EH (cell line): ENCODE data around the gene RIMS1.
A peak's percentile ranks its signal among the peaks of the same experiment; 100 is the strongest.

Experiments
- DNase-seq: peaks from one replicate; pipeline ENCODE4 v3.0.0-alpha.2; 2015; ENCODE audit warnings: low read depth

RIMS1 gene

GRCh38 chr6:72238900-72239299, 352.6 kb downstream of the RIMS1 start:
- peak; percentile 43 for DNase-seq

DNA sequence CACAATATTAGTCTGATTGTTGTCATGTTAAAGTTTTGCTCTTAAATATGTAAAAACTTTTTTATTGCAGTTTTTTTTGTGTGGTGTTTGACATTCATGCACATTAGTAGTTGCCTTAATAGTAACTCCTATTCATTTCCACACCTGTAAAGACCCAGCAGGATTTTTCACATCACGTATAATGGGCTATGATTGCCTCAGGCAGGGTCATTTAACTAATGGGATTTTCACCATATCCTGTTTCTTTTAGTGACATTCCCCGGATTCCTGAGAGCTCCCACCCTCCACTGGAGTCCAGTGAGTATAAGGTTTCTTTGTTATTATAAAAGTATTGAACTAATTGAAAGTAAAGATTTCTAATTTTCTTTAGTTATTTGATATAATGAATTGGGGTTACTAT, 359.2 kb downstream of the RIMS1 start:
- peak; percentile 52 for DNase-seq

GRCh38 chr6:72246926-72247325, 360.6 kb downstream of the RIMS1 start:
- no peak for DNase-seq

GRCh38 chr6:72248621-72249020, 362.3 kb downstream of the RIMS1 start:
- peak; percentile 46 for DNase-seq

DNA sequence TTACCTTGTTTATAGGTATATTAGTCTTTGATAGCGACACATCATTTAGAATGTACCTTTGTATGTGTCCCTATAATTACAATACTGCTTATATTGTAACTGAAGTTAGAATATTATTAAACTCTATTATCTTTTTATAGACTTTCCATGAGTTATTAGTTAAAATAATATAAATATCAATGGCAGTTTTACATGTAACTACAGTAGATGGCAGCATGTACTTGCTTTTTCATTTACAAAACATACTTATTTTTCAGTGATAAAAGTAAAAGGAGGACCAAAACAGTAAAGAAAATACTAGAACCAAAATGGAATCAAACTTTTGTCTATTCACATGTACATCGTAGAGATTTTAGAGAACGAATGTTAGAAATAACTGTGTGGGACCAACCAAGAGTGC, 364.3 kb downstream of the RIMS1 start:
- DNase-seq, result peak; percentile 15

GRCh38 chr6:72260489-72260888, 374.1 kb downstream of the RIMS1 start:
- DNase-seq, result peak; percentile 48

GRCh38 chr6:72261554-72261953, 375.2 kb downstream of the RIMS1 start:
- no peak for DNase-seq

- no peak for DNase-seq
These were observed 375.9 kb downstream of the RIMS1 start for GRCh38 chr6:72262254-72262653.

DNA sequence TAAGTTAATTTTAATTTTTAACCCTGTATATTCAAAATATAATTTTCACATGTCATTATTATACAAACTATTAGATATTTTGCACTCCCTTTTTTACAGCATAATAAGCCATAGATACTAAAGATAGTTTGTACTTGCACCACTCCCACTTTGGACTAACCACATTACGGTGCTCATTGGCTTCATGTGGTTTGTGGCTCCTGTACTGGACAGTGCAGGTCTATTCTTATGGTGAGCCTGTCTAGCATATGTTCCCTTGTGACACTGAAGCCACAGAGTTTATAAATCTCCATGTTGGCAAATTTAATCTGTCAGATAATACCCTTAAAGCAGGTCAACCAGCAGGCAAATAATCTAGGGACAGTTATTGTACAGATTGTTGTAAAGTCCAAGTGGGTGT, 381.1 kb downstream of the RIMS1 start:
- DNase-seq, result no peak

DNA sequence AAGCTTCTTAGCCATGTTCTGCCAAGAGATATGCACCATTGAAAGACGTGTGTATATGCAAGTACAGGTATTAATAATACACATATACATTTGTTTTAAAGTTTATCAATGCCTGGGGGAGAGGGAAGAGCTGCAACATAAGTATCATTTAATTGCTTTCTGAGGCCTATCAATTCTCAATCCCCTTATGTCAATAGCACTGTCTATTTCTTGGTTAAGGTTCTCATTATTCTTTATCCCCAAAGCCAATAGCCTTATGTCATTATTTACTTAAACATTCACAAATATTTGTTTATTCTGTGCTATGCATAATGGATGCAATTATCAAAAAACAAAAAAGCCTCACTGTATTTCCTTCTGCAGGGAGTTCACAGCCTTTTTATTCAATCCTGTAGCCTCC, 385.2 kb downstream of the RIMS1 start:
- DNase-seq, result no peak

DNA sequence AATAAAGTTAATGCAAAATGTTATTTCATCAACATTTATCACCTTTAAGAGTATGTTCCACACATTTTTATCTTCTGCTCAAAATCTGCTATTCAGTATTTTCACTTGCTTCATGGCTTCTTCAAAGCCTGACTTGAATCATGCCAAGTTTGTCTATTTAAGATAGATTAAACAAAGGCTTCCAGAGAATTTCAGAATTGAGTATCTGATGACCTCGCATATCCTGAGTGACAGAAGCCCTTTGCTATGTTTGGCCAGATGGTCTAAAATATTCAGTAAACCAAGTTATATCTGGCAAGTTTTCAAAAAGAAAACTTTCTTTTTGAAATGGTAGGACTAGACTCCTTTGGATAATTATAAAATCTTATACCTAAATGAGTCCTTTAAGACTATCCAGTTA, 386.6 kb downstream of the RIMS1 start:
- DNase-seq, result peak; percentile 80

- DNase-seq, result no peak
These were observed 389.5 kb downstream of the RIMS1 start for GRCh38 chr6:72275888-72276287.

DNA sequence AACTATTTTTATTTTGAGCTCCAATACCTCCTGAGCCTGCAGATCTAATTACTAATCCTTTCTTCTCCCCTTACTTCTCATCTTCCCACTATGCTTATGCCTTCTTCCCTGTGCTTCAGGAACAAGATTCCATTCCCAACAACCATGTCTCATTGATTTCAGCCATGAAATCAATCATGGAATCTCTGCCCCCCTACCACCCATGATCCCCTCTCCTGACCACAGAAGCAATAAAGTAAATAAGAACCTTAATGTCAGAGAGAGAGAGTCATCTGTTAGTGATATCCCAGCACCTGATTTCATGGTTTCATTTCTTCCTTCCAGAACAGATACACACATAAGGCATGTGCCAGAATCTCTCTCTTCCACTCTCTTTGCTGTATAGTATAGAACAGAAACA, 395.9 kb downstream of the RIMS1 start:
- DNase-seq, result no peak

GRCh38 chr6:72283571-72283970, 397.2 kb downstream of the RIMS1 start:
- DNase-seq, result no peak

DNA sequence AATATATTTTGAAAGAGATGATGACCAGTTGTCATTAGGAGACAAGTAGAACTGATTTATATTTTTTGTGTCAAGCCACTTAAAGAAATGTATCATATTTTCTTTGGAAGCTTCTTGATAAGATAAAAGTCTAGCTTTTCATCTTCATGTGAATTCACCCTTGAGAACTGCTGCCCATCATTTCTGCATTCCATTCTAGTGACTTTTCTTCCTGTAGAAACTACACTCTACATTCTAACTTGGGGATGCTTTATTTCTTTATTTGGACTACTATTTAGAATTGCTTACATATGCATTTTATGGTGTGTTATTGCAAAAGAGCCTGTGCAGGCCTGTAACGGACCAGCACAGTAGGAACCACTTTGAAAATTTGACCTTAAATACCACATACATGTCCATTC, 400.6 kb downstream of the RIMS1 start:
- peak; percentile 85 for DNase-seq

- DNase-seq, result peak; percentile 34
These were observed 401.5 kb downstream of the RIMS1 start for GRCh38 chr6:72287801-72288200.

- DNase-seq, result peak; percentile 17
These were observed 402.2 kb downstream of the RIMS1 start for GRCh38 chr6:72288592-72288991.

GRCh38 chr6:72290620-72291019, 404.3 kb downstream of the RIMS1 start:
- DNase-seq, result no peak

DNA sequence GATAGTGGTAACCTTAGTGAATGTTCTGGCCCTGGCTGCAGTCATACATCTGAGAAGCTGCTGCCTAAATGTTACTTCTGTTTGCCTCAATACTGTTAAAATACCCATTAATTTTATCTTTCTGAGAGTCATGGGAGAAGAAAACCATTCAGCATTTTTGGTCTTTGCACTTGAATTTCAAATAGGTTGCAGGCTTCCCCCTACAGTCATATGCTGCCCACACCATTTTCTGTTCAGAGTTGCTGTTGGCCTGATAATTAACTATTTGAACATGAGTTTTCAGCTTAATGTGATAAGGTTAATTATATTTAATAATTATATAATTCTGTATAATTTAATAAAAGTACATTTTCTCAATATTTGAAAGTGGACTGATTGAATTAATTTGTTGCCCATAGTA, 410.0 kb downstream of the RIMS1 start:
- DNase-seq, result no peak

- no peak for DNase-seq
These were observed 419.6 kb downstream of the RIMS1 start for GRCh38 chr6:72305971-72306370.

DNA sequence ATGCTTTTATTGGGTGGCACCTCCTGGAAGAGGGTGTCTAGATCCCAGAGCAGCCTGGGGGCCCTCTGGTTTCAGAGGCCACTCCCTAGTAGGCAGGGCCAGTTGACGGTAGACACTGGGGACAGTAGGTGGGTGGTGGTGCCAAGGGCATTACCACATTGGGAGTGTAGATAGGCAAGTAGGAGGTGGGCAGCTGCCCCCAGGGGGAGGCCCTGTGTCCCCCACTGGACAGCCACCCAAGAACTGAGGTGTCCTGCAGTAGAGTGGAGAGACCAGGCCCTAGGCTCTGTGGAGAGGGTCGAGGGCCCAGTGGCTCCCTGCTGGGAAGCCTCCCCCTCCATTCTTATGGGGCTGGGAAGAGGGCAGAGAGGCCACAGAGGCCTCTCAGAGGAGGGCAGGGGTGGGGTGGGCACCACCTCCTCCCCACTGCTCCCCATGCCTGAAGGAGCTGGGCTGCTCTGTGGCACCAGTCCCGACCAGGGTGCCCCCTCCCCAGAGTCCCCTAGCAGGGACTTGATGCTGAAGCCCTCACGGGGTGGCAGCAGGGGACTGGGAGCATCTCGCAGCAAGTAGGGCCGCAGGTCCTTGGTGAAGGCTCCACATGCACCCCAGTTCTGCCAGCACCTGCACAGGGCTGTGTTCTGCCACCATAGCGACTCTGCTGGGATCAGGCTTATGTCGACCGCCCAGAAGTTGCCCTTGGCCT, 430.5 kb downstream of the RIMS1 start:
- DNase-seq, result no peak

DNA sequence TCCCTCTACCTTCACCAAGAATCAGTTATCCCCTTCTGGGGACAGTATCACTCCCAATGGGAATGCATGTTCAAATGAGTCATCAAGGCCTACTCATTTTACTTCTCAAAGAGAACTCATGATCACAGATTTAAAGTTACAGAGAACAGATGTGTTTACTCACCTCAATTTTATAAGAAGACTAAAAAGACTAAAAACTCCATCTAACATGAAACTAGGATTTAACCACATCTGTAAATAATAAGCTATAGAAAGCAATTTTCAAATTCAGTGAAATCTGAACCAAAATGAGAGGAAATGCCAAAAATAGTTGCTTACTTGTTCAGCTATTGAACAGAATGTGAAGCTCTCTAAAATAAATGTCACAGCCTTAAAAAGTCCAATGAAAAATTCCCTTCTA, 435.4 kb downstream of the RIMS1 start:
- peak; percentile 67 for DNase-seq

GRCh38 chr6:72322771-72323170, 436.4 kb downstream of the RIMS1 start:
- DNase-seq, result peak; percentile 1

DNA sequence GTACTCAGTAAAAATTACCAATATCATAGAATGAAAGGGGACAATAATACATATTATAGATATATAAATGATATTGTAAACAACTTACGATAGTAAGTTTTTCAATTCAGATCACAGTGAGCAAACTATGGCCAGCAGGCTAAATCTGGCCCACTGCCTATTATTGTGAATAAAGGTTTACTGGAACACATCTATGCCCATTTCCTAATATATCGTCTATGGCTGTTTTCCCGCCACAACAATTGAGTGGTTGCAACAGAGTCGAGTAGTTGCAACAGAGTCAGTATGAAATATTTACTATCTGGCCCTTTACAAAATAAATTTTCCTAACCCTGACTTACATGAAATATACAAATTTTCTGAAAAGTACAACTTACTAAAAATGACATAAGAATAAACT, 438.2 kb downstream of the RIMS1 start:
- no peak for DNase-seq

GRCh38 chr6:72328775-72329174, 442.4 kb downstream of the RIMS1 start:
- DNase-seq, result no peak
